Activated T-cell treated with anti-CD3 and anti-CD28 coated beads for 48 hours (primary cell): ENCODE results near the gene ADGRG7.
"Not testable (repeated sequence)": the region's sequence is repeated elsewhere in the genome, so short reads cannot be mapped to it uniquely, and the experiment has no call there.

Experiments used
- DNase-seq: peaks from one replicate; pipeline ENCODE4 v3.0.0-alpha.2; 2020; ENCODE audit warnings: low read depth

ADGRG7 gene

GRCh38 chr3:100647657-100648056 lies 38.3 kb downstream of the ADGRG7 start:
- DNase-seq, result no peak

GRCh38 chr3:100650651-100651619 lies 41.5 kb downstream of the ADGRG7 start:
- no peak for DNase-seq

- no peak for DNase-seq
Measured at GRCh38 chr3:100653604-100654294, 44.3 kb downstream of the ADGRG7 start.

- DNase-seq, result no peak
Measured at GRCh38 chr3:100656945-100657344, 47.5 kb downstream of the ADGRG7 start.

- DNase-seq, result not testable (repeated sequence)
Measured at GRCh38 chr3:100661294-100661693, 51.9 kb downstream of the ADGRG7 start.

GRCh38 chr3:100662113-100662823 lies 52.9 kb downstream of the ADGRG7 start:
- no peak for DNase-seq

- DNase-seq, result peak; percentile 10
Measured at GRCh38 chr3:100665230-100665629, 55.8 kb downstream of the ADGRG7 start.

GRCh38 chr3:100666699-100667098 lies 57.3 kb downstream of the ADGRG7 start:
- not testable (repeated sequence) for DNase-seq

GRCh38 chr3:100667316-100667715 lies 57.9 kb downstream of the ADGRG7 start:
- not testable (repeated sequence) for DNase-seq

GRCh38 chr3:100670995-100671394 lies 61.6 kb downstream of the ADGRG7 start:
- DNase-seq, result not testable (repeated sequence)

- DNase-seq, result no peak
Measured at GRCh38 chr3:100681496-100681895, 72.1 kb downstream of the ADGRG7 start.

GRCh38 chr3:100682056-100682853 lies 72.9 kb downstream of the ADGRG7 start:
- DNase-seq, result no peak

- DNase-seq, result no peak
Measured at GRCh38 chr3:100682854-100683760, 73.7 kb downstream of the ADGRG7 start.

- no peak for DNase-seq
Measured at GRCh38 chr3:100693225-100693624, 83.8 kb downstream of the ADGRG7 start.

GRCh38 chr3:100695696-100696095 lies 86.3 kb downstream of the ADGRG7 start:
- no peak for DNase-seq

- DNase-seq, result no peak
Measured at GRCh38 chr3:100696161-100696560, 86.8 kb downstream of the ADGRG7 start.

- no peak for DNase-seq
Measured at GRCh38 chr3:100697172-100697571, 87.8 kb downstream of the ADGRG7 start.

GRCh38 chr3:100697723-100698285 lies 88.4 kb downstream of the ADGRG7 start:
- no peak for DNase-seq

GRCh38 chr3:100698736-100699135 lies 89.3 kb downstream of the ADGRG7 start:
- no peak for DNase-seq

- DNase-seq, result no peak
Measured at GRCh38 chr3:100700708-100701107, 91.3 kb downstream of the ADGRG7 start.
